Measurements from ENCODE around the gene GPM6B.

DNA sequence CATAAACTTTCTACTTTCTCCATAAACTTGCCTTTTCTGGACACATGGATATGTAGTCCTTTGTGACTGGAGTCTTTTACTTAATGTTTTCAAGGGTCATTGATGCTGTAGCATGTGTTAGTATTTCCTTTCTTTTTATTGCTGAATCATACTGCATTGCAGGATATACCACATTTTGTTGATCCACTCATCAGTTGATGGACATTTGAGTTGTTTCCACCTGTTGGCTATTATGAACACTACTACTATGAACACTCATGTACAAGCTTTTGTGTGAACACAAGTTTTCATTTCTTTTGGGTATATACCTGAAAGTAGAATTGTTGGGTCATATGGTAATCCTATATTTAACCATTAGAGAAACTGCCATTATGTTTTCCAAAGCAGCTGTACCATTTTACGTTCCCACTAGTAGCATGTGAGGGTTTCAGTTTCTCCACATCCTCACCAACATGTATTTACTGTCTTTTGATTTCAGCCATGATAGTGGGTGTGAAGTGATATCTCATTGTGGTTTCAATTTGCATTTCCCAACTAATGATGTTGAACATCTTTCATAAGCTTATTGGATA, 26.3 kb upstream of the GPM6B start:
- TF ChIP-seq, protein P1, sequence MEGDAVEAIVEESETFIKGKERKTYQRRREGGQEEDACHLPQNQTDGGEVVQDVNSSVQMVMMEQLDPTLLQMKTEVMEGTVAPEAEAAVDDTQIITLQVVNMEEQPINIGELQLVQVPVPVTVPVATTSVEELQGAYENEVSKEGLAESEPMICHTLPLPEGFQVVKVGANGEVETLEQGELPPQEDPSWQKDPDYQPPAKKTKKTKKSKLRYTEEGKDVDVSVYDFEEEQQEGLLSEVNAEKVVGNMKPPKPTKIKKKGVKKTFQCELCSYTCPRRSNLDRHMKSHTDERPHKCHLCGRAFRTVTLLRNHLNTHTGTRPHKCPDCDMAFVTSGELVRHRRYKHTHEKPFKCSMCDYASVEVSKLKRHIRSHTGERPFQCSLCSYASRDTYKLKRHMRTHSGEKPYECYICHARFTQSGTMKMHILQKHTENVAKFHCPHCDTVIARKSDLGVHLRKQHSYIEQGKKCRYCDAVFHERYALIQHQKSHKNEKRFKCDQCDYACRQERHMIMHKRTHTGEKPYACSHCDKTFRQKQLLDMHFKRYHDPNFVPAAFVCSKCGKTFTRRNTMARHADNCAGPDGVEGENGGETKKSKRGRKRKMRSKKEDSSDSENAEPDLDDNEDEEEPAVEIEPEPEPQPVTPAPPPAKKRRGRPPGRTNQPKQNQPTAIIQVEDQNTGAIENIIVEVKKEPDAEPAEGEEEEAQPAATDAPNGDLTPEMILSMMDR (IDR thresholded peaks at IDR 0.05), result no peak
- TF ChIP-seq POLR2A (IDR thresholded peaks at IDR 0.05), result no peak

Data from heart left ventricle (tissue), 13 donors.